Activated B cell treated with CpG ODN at 0.5 μM for 24 hours (primary cell): ENCODE results near the gene TTR. TPM values are rescaled to one million over a fixed set of nuclear protein-coding genes. Genes with fewer than 3 reads are reported as not detected.

ENCODE experiments used
- ATAC-seq: fragments of 200-7000 bp; cut with Tn5 transposase; one replicate; pipeline ENCODE4 v1.10.0; 2021; ENCODE audit warnings: low read depth, mild to moderate bottlenecking, moderate library complexity
- CTCF ChIA-PET: fragments of 350-600 bp; sonication (Branson Sonifier 250); formaldehyde crosslinking; loops from one replicate; lab custom pipeline; 2021; ENCODE audit warnings: antibody characterized with exemption; lab: Charles Lee
- POLR2A ChIA-PET: fragments of 350-600 bp; sonication (Branson Sonifier 250); formaldehyde crosslinking; loops from one replicate; lab custom pipeline; 2021; ENCODE audit warnings: antibody characterized with exemption; lab: Charles Lee
- DNase-seq: peaks from one replicate; pipeline ENCODE4 v3.0.0; 2022
- H3K27ac Mint-ChIP-seq: one replicate; pipeline ENCODE4 v1.8.0; 2020; ENCODE audit warnings: mixed read lengths
- H3K27me3 Mint-ChIP-seq: one replicate; pipeline ENCODE4 v1.8.0; 2021; ENCODE audit warnings: mixed read lengths
- H3K36me3 Mint-ChIP-seq: one replicate; pipeline ENCODE4 v1.8.0; 2021; ENCODE audit warnings: low read depth, mixed read lengths
- H3K4me1 Mint-ChIP-seq: one replicate; pipeline ENCODE4 v1.8.0; 2021; ENCODE audit warnings: mixed read lengths
- H3K4me3 Mint-ChIP-seq: one replicate; pipeline ENCODE4 v1.8.0; 2020; ENCODE audit warnings: mild to moderate bottlenecking, mixed read lengths
- H3K9me3 Mint-ChIP-seq: one replicate; pipeline ENCODE4 v1.8.0; 2020; ENCODE audit warnings: mixed read lengths
- intact Hi-C: fragments of 100-400 bp; cut with micrococcal nuclease; formaldehyde crosslinking; loops from one replicate; pipeline ENCODE4 v1.15.1; 2024
- total RNA-seq: library from RNA; stranded (reverse); gene quantifications from 2 replicates; pipeline ENCODE4 v1.2.3, GENCODE V29; 2022
- TF ChIP-seq, protein P1 (sequence below): fragments of 200-600 bp; IDR thresholded peaks from one replicate; pipeline ENCODE4 v1.8.0; 2022; ENCODE audit warnings: antibody characterized with exemption, mild to moderate bottlenecking

TTR gene
- total RNA-seq, 1 donor from 2014 or later: not detected

DNA sequence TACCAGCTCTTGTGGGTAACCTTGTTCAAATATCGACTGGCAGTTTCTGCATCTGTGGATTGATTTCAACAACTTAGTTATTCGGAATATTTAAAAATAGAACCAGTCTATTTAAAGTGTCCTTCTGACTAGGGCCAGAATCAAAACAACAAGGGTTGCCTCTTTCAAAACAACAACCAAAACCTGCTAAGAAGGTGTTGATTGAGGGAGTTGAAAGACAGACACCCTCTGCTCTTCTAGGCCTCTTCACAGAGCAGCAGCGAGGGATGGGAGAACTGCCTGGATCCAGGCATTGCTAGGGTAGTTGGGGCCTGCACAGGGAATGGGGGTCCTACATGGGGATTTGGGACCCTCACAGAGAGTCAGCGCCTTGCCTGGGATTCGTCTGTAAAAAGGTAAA lies 19.8 kb downstream of the TTR start:
- no peak for DNase-seq
- POLR2A ChIA-PET: no interaction called here
- no peaks in the 10 kb centered on the region for H3K4me1 Mint-ChIP-seq
- CTCF ChIA-PET: interaction anchor here (1.1 to 1.3 kb wide), 2 partner anchors 35 to 71 kb away, joined by 3 read pairs; no protein-coding TSS in a partner anchor
- no peak for ATAC-seq
- intact Hi-C loops: loop anchor here (5.0 kb wide), 1 partner anchor 111 kb away; no protein-coding TSS in a partner anchor
- no peaks in the 10 kb centered on the region for H3K36me3 Mint-ChIP-seq
- TF ChIP-seq, protein P1, sequence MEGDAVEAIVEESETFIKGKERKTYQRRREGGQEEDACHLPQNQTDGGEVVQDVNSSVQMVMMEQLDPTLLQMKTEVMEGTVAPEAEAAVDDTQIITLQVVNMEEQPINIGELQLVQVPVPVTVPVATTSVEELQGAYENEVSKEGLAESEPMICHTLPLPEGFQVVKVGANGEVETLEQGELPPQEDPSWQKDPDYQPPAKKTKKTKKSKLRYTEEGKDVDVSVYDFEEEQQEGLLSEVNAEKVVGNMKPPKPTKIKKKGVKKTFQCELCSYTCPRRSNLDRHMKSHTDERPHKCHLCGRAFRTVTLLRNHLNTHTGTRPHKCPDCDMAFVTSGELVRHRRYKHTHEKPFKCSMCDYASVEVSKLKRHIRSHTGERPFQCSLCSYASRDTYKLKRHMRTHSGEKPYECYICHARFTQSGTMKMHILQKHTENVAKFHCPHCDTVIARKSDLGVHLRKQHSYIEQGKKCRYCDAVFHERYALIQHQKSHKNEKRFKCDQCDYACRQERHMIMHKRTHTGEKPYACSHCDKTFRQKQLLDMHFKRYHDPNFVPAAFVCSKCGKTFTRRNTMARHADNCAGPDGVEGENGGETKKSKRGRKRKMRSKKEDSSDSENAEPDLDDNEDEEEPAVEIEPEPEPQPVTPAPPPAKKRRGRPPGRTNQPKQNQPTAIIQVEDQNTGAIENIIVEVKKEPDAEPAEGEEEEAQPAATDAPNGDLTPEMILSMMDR: no peak
- no peaks in the 10 kb centered on the region for H3K9me3 Mint-ChIP-seq
- H3K27me3 Mint-ChIP-seq: peaks cover 5% of the 10 kb centered on the region
- H3K4me3 Mint-ChIP-seq: no peak overlapping the region
- no peak overlapping the region for H3K27ac Mint-ChIP-seq

DNA sequence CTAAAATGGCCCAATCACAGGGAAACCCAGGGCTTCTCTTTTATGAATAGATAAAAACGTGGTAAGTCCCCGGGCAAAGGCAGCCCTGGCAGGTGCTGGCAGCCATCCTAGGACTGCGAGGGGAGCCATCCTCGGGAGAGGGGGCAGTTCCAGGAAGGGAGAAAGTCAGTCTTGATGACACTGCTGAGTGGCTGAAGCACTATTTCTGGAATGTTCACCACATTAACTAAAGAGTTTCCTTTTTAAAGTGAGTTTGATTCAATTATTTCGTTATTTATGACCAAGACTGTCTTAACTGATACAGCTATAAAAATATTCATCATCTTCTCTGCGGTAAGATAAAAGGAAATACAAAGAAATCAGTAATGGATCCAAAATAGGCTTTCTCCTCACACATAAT lies 20.4 kb downstream of the TTR start:
- TF ChIP-seq, protein P1: no peak
- Mint-ChIP-seq H3K36me3 (no peaks in the 10 kb centered on the region), H3K4me3 (no peak overlapping the region), H3K4me1 (peaks cover under 1% of the 10 kb centered on the region), H3K27ac (no peak overlapping the region), H3K9me3 (no peaks in the 10 kb centered on the region), H3K27me3 (peaks cover 5% of the 10 kb centered on the region)
- intact Hi-C loops: loop anchor here (5.0 kb wide), 1 partner anchor 110 kb away; no protein-coding TSS in a partner anchor
- POLR2A ChIA-PET: no interaction called here
- CTCF ChIA-PET: no interaction called here
- DNase-seq (no peak), ATAC-seq (no peak)

DNA sequence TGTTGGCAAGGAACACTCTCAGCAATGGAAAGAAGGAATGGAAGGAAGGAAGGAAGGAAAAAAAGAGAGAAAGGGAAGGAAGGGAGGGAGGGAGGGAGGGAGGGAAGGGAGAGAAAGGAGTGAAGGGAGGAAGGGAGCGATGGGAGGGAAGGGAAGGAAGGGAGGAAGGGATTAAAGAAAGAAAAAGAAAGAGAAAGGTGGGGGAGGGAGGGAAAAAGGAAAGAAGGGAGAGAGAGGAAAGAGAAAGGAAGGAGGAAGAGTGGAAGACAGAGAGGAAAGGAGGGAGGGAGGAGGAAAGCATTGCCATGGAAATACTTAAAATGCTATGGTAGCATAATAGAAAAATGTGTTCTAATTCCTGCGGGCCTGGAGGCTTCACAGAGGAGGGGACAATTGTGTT lies 22.4 kb downstream of the TTR start:
- POLR2A ChIA-PET: no interaction called here
- CTCF ChIA-PET: no interaction called here

DNA sequence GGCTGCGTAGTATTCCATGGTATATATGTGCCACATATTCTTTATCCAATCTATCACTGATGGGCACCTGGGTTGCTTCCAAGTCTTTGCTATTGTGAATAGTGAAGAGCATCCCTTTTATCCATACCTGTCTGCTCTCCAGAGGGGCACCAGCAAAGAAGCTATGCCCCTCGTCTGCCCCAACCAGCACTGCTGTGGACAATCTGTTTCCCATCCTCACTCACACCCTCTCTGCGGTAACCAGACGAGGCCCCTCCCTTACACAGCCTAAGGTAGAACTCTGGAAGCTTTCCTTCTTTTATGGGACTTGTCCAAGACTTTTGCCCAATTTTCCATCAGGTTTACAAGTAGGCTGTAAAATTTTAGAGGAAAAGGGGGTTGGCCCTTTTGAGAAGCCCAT lies 24.9 kb downstream of the TTR start:
- H3K9me3 Mint-ChIP-seq: no peaks in the 10 kb centered on the region
- POLR2A ChIA-PET: no interaction called here
- intact Hi-C loops: no loop called here
- no peaks in the 10 kb centered on the region for H3K36me3 Mint-ChIP-seq
- DNase-seq (no peak), ATAC-seq (no peak)
- TF ChIP-seq, protein P1: no peak
- no peak overlapping the region for H3K4me3 Mint-ChIP-seq
- H3K4me1 Mint-ChIP-seq: peaks cover 2% of the 10 kb centered on the region
- H3K27me3 Mint-ChIP-seq: peaks cover 3% of the 10 kb centered on the region
- CTCF ChIA-PET: no interaction called here
- H3K27ac Mint-ChIP-seq: no peak overlapping the region

More for the DNA sequence above, 22.4 kb downstream of the TTR start:
- Mint-ChIP-seq H3K27ac (no peak overlapping the region), H3K9me3 (no peaks in the 10 kb centered on the region), H3K27me3 (peaks cover 5% of the 10 kb centered on the region), H3K4me1 (peaks cover 2% of the 10 kb centered on the region), H3K4me3 (no peak overlapping the region), H3K36me3 (no peaks in the 10 kb centered on the region)
- intact Hi-C loops: loop anchor here (5.0 kb wide), 1 partner anchor 108 kb away; no protein-coding TSS in a partner anchor
- DNase-seq: no peak
- TF ChIP-seq, protein P1: no peak
- no peak for ATAC-seq

DNA sequence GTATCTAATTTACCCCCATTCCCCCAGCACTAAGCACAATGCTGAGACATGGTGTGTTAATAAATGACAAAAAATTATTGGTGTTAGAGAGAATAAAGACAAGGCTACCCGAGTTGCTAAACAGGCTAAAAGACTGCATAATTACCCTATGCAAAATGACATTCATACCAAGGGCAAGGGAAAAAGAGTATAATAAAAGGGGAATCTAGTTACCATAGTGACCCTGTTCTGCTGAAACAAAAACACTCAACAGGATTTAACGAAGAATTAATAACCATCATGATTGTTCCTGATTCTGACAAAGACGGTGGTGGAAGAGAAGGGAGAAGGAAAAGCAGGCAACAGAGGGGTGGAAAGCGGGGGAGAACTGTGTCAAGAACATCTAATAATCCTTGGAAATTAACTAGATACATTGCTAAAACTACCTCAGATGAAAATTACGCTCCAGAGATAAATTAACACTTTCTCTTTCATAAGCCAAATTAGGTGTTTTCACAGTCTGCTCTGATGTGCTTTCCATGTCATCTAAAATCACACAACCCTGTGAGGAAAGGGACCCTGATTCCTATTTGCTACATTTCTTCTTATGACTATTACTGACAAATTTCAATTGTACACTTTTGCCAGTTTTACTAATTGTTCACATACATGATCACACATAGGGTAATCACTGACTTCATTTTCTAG lies 25.5 kb downstream of the TTR start:
- CTCF ChIA-PET: no interaction called here
- H3K4me3 Mint-ChIP-seq: no peak overlapping the region

More for the DNA sequence above, 25.5 kb downstream of the TTR start:
- Mint-ChIP-seq H3K9me3 (no peaks in the 10 kb centered on the region), H3K27ac (no peak overlapping the region), H3K36me3 (no peaks in the 10 kb centered on the region), H3K4me1 (peaks cover 2% of the 10 kb centered on the region), H3K27me3 (peaks cover 3% of the 10 kb centered on the region)
- TF ChIP-seq, protein P1: no peak
- no peak for DNase-seq
- intact Hi-C loops: no loop called here
- POLR2A ChIA-PET: no interaction called here
- no peak for ATAC-seq
